ENCODE results near the gene SYTL2.

SYTL2 gene

DNA sequence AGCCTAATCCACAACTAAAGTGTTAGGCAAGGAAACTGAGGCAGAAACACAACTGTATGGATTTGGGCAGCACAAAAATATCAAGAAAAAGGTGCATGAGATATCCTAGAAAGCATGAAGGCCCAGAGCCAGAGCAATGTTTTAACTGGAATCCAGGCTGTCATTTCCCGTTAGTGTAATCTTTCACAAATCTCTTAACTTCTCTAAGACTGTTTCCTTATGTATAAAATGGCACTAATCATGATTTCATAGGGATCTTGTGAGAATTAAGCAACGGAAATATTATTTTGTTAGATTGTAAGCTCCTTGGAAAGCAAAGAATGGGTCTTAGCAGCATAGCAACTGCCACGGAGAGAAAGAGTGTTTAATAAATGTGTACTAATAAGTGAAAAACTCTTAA, 14.7 kb upstream of the SYTL2 start:
- no peak for DNase-seq

DNA sequence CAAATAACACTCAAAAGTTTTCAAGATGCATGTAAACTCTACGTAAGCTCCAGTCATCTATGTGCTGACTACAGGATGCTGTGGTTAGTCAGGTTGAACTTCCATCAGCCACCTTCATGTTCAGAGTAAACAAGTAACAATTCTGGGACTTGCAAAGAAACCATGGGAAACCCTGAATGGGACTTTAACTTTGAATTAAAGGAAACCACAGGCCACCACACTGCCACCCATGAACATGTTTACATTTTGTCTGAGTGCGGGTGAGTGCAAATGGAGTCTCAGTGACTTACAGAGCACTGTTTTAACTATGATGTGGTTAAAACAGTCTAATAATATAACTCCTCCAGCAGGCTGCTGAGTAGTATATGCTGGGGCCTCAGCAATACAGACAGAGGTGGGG, 12.9 kb upstream of the SYTL2 start:
- no peak for DNase-seq

DNA sequence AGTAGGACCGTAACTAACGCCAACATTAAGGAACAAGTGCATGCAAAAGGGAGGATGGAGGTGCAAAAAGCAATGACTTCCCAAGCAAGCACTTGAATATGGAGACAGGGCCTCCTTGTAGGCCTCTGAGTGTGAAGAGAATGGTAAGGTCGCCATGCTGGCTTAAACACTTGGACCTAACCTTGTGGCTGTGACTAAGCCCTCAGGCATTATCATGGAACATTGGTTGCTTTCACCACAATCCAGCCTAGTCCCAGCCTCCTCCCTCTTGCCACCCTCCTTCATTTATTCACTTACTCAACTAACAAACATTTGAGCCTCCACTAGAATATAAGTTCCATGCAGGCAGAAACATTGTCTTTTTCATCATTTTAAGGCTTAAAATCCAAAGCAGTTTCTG, 11.9 kb upstream of the SYTL2 start:
- no peak for DNase-seq

- no peak for DNase-seq
These were observed 10.7 kb upstream of the SYTL2 start for GRCh38 chr11:85821636-85822035.

DNA sequence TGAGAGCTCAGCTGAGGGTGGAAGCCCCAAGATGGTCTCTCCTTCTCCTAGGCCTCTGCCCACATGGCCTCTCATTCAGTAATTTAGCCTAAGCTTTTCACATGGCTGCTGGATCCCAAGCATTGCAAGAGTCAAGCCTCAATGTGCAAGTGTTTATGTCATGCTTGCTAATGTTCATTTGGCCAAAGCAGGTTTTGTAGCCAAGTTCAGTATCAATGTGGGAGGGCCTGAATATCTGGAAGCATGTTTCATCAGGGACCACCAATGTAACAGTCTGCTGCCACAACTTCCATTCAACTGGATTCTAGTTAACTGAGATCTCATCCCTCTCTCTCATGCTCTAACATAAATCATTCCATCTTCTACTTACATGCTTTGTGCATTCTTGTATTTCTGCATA, 8.5 kb upstream of the SYTL2 start:
- no peak for DNase-seq

- DNase-seq, result no peak
These were observed 4.4 kb upstream of the SYTL2 start for GRCh38 chr11:85815186-85815931.

DNA sequence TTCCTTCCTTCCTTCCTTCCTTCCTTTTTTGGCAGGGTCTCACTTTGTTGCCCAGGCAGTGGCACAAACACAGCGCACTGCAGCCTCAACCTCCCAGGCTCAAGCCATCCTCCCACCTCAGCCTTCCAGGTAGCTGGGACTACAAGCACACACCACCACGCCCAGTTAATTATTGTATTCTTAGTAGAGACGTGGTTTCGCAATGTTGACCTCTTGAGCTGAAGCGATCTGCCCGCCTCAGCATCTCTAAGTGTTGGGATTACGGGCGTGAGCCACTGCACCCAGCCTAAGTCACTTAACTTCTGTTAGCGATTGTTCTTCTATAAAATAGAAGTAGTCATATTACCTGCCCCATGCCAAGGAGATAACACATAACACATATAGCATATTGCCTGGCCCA, 2.8 kb upstream of the SYTL2 start:
- DNase-seq, result peak in 1 of 2 experiments; percentile 8

GRCh38 chr11:85811624-85812023, 683 bp upstream of the SYTL2 start:
- DNase-seq, result no peak

DNA sequence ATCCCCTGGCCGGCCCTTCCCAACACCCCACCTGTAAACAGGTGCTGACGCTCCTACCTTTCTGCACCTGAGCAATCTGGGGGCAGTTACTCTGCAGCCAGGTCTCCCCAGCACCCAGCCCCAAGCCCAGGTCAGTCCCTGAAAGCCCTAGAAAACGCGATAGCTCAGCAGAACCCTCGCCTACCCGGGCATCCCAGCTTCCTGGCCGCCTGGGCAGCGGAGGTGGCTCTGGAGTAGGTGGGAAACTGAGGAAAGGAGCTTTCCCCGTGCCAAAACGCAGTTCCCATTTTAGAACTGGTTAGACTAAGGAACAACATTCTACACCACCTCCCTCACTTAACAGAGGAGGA, 445 bp downstream of the SYTL2 start:
- no peak for DNase-seq

- no peak for DNase-seq
These were observed 1.1 kb downstream of the SYTL2 start for GRCh38 chr11:85809863-85810262.

GRCh38 chr11:85809191-85809590, 1.8 kb downstream of the SYTL2 start:
- DNase-seq, result no peak

DNA sequence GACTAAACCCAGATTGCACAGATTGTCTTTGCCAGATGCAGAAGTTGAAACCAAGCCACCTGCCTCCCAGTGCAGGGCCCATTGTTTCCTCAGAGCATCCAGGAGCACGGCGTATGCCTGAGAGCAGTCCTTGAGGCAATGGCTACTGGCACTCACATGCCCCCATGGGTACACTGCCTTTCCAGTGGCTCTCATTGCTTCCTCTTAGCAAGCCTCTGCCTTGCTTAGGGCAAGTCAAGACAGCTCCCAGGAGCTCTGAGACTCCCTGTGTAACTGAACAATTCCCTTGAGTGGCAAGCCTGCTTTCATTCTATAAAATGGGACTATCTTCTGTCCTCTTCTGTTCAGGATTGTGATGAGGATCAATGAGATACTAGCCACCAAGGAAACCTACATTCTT, 4.1 kb downstream of the SYTL2 start:
- DNase-seq, result peak; percentile 25 to 32

DNA sequence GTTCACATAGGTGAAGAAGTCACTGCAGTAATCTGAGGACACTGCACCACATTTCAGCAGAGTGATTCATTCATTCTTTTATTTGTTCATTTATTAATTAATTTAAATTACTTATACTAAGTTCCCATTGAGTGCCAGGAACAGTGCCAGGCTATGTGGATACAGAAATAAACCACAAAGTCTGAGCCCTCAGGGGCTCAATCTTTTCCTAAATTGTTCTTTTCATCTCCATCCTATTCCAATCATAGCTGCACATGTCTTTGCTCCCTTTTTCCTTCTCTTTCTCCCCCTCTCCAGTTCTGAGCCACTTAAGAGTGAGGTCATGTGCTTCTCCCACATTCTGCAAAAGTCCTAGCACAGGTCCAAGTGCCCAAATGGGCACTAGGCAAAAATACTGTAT, 4.9 kb downstream of the SYTL2 start:
- no peak for DNase-seq

- no peak for DNase-seq
These were observed 5.6 kb downstream of the SYTL2 start for GRCh38 chr11:85805387-85805786.

DNA sequence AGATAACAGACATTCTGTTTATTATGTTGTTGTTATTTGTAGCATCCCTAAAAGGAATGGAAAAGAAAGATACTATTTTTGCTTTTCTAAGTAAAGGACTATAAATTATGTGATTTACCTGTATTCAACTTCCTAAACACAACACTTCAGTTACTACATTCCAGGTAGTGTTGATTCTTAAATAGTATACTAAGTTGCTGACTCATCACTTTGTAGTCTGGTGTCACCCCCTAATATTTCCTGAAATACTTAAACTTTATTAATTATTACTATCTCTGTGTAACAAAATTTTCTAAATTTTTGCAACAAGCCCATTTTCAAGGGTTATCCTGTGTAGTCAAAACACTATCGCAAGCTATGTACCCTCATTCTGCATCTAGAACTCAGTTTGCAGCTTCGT, 7.0 kb downstream of the SYTL2 start:
- DNase-seq, result no peak

DNA sequence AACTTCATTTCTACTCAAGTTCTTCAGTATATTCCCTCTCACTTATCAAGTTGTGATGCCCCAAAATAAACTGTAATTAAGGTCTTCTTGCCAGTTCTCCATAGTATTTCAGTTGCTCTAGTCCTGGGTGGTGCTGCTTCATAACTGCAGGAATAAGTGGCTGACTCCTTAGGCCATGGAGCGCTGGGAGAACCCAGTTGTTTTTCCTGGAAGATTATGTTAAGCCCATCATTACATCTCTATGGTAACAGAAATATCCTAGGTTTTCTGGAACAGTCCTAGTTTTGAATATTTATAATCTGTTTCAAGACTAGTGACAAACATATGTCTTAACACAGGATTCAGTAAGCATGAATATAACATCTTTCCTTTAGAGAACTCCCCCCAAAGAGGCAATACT, 7.6 kb downstream of the SYTL2 start:
- no peak for DNase-seq

DNA sequence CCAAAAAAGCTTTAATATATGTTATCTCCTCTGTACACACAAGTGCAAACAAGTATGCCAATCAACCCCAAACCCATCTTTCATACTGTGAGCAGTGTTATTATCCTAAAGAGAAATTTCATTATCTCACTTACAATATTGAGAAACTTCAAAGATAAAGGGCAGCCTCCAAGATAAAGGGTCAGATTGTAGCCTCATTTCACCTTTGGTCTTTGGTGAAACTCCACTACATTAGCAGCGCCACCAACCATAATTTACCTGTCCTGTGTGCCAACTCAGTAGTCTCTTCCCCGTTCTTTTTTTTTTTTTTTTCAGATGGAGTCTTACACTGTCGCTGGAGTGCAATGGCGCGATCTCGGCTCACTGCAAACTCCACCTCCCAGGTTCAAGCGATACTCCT, 9.4 kb downstream of the SYTL2 start:
- DNase-seq, result no peak

- DNase-seq, result no peak
These were observed 10.2 kb downstream of the SYTL2 start for GRCh38 chr11:85800595-85801342.

DNA sequence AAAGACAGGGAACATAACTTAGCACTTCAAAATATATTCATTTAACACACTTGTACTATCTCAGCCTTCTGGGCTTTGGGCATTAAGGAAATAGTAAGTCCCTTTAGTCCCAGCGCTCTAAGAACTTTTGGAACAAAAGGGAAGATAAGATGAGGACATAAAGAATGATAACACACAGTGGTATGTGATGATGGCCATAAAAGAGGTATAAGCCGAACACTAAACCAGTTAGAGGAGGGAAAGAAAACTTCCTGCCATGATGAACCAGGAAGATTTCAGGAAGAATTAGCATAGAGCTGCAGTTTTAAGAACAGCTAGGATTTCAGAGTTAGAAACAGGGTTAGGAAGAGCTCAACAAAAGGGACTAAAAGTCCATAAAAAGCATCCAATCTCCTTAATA, 11.8 kb downstream of the SYTL2 start:
- DNase-seq, result no peak

GRCh38 chr11:85798361-85798760, 12.6 kb downstream of the SYTL2 start:
- no peak for DNase-seq

DNA sequence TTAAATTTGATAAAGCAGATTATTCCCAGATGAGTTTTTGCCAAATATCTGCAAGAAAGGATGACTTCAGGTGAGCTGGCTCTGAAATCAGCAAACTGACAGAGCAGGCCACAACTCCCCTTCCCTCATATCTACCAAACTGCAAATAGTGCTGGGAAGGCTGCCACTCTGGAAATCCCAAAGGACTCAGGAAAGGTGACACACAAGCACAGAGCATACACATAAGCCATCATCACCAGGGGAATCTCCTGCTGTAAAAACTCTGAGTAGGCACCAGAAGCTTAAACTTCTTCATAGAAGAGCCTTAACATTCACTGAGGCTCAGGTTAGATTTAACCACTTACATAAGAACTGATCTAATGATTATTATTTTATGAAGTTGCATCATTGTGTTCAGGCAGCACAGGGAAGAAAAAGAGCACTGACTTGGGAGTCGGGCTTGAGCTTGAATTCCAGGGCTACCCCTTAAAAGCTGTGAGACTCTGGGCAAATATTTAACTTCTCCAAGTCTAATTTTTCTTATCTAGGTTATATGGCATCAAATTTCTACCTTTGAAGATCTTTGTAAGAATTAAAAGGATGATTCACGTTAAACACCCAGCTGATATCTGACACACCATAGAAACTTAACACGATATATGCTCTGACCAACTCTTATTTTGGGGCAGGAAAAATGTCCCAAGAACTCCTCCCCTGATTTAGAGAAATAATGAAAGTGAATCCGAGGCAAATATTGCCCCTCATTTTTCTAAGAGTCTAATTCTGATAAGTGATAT, 15.0 kb downstream of the SYTL2 start:
- DNase-seq, result no peak

DNA sequence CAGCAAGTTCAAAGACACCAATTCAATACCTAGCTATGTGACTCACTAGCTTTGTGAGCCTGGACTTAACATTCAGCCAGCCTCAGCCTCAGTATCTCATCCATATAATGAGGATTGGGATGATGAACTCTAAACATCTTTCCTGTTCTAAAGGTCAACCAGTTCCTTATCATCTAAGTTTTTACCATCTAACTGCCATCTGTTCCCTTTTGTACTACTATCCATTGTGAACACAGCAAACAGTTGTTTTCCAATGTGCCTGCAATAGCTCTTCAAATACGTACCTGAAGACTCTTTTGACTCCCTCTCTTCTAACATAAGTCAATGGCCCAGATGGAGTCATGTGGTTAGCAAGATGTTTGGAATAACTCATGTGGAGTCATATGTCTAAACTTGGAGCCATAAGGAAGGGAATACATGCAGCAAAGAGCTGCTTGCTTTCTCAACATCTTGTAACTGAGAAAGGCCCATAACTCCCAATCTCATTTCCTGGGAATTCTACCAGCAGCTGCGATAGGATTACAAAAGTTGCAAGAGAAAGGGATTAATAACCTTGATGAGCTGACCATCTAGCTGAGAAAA, 19.4 kb downstream of the SYTL2 start:
- DNase-seq, result no peak

Data from NCI-H187 (cell line).